Activated T-cell treated with anti-CD3 and anti-CD28 coated beads for 4 hours (primary cell): ENCODE measurements around the gene ADRA2B.

ENCODE experiments used
- DNase-seq: peaks from one replicate; pipeline ENCODE4 v3.0.0-alpha.2; 2020

The ADRA2B gene

GRCh38 chr2:96103187-96103601, 13.2 kb downstream of the ADRA2B start:
- no peak for DNase-seq

GRCh38 chr2:96102596-96103186, 13.7 kb downstream of the ADRA2B start:
- no peak for DNase-seq

GRCh38 chr2:96100893-96101304, 15.5 kb downstream of the ADRA2B start:
- no peak for DNase-seq

GRCh38 chr2:96099861-96100798, 16.2 kb downstream of the ADRA2B start:
- no peak for DNase-seq

- DNase-seq: no peak
Observed at GRCh38 chr2:96098900-96099590, 17.3 kb downstream of the ADRA2B start.

- no peak for DNase-seq
Observed at GRCh38 chr2:96097951-96098823, 18.2 kb downstream of the ADRA2B start.

- DNase-seq: no peak
Observed at GRCh38 chr2:96097441-96097840, 18.9 kb downstream of the ADRA2B start.

GRCh38 chr2:96095116-96095636, 21.2 kb downstream of the ADRA2B start:
- DNase-seq: no peak

GRCh38 chr2:96093528-96093927, 22.8 kb downstream of the ADRA2B start:
- DNase-seq: no peak

- DNase-seq: no peak
Observed at GRCh38 chr2:96092951-96093350, 23.4 kb downstream of the ADRA2B start.

- DNase-seq: no peak
Observed at GRCh38 chr2:96092573-96092877, 23.8 kb downstream of the ADRA2B start.

- DNase-seq: no peak
Observed at GRCh38 chr2:96091711-96092572, 24.4 kb downstream of the ADRA2B start.

GRCh38 chr2:96091141-96091710, 25.1 kb downstream of the ADRA2B start:
- DNase-seq: no peak

GRCh38 chr2:96090196-96090926, 26.0 kb downstream of the ADRA2B start:
- no peak for DNase-seq

- DNase-seq: no peak
Observed at GRCh38 chr2:96089356-96090195, 26.8 kb downstream of the ADRA2B start.

- DNase-seq: no peak
Observed at GRCh38 chr2:96088340-96089335, 27.7 kb downstream of the ADRA2B start.

- no peak for DNase-seq
Observed at GRCh38 chr2:96087130-96087529, 29.2 kb downstream of the ADRA2B start.
